ENCODE results near the gene ELAPOR1. TPM values are rescaled to one million over a fixed set of nuclear protein-coding genes. Genes with fewer than 3 reads are reported as not detected.

The ELAPOR1 gene
- total and polyA plus RNA-seq, 2 experiments from 2014 or later, result 0.54 to 1.2 TPM

GRCh38 chr1:109075531-109076490, 38.1 kb upstream of the ELAPOR1 start, which contains the start of gene TAF13:
TSS of gene TAF13 (minus strand) at chr1:109076003. CDS start at chr1:109075947, 56 bp downstream.
- Histone ChIP-seq H3K9me2 (ENCODE audit: insufficient read depth) (no peaks in the 10 kb centered on the region), H3F3A (ENCODE audit: insufficient read depth) (peaks cover 26% of the 10 kb centered on the region), H4K20me1 (ENCODE audit: insufficient read depth) (no peaks in the 10 kb centered on the region; the same call in 1 of the 2 replicates), H3K4me1 (ENCODE audit: insufficient read depth) (peaks cover 20% of the 10 kb centered on the region), H3K9me3 (ENCODE audit: low read depth) (no peaks in the 10 kb centered on the region), H2AFZ (peak within 1 kb of the TSS; percentile 93), H3K27me3 (replicated peaks; ENCODE audit: insufficient read depth) (no peaks in the 10 kb centered on the region), H3K4me2 (ENCODE audit: unreplicated experiment) (peak within 1 kb of the TSS; percentile 98), H3K9ac (peak within 1 kb of the TSS; percentile 98), H3K79me2 (ENCODE audit: insufficient read depth) (peaks cover 47% of the 10 kb centered on the region), H3K36me3 (ENCODE audit: low read depth) (no peaks in the 10 kb centered on the region), H3K27ac (peak within 1 kb of the TSS; percentile 98), H3K4me3 (peak within 1 kb of the TSS; percentile 95)
- peak; percentile 99 for DNase-seq
- WGBS, 2 experiments (ENCODE audit: low coverage in 1 of 2, low lambda C conversion rate in 2 of 2, missing lambda C conversion rate in 2 of 2), result 5 to 6% methylated on average over 36 to 39 of the region's 39 CpGs
- TF ChIP-seq EZH2phosphoT487 (IDR thresholded peaks at IDR 0.05; ENCODE audit: insufficient read depth, low read depth) (no peak), EZH2 (IDR thresholded peaks at IDR 0.05; ENCODE audit: insufficient read depth, poor library complexity, severe bottlenecking) (no peak)
- in situ Hi-C loops (cut with MboI), result no loop called here

GRCh38 chr1:109078317-109078716, 35.6 kb upstream of the ELAPOR1 start:
- Histone ChIP-seq H3K4me3 (no peak overlapping the region), H3K4me1 (ENCODE audit: insufficient read depth) (peaks cover 20% of the 10 kb centered on the region), H3K9me2 (ENCODE audit: insufficient read depth) (no peaks in the 10 kb centered on the region), H3F3A (ENCODE audit: insufficient read depth) (peaks cover 28% of the 10 kb centered on the region), H3K4me2 (ENCODE audit: unreplicated experiment) (no peak overlapping the region), H2AFZ (no peak overlapping the region), H3K27me3 (replicated peaks; ENCODE audit: insufficient read depth) (no peaks in the 10 kb centered on the region), H3K27ac (no peak overlapping the region), H3K79me2 (ENCODE audit: insufficient read depth) (peaks cover 24% of the 10 kb centered on the region), H3K36me3 (ENCODE audit: low read depth) (no peaks in the 10 kb centered on the region), H3K9me3 (ENCODE audit: low read depth) (no peaks in the 10 kb centered on the region), H4K20me1 (ENCODE audit: insufficient read depth) (no peaks in the 10 kb centered on the region), H3K9ac (no peak overlapping the region)
- in situ Hi-C loops (cut with MboI), result no loop called here
- TF ChIP-seq EZH2phosphoT487 (IDR thresholded peaks at IDR 0.05; ENCODE audit: insufficient read depth, low read depth) (no peak), EZH2 (IDR thresholded peaks at IDR 0.05; ENCODE audit: insufficient read depth, poor library complexity, severe bottlenecking) (no peak)
- 100% methylated on average over 1 of the region's 1 CpG for WGBS, 2 experiments (ENCODE audit: low coverage in 1 of 2, low lambda C conversion rate in 2 of 2, missing lambda C conversion rate in 2 of 2)
- DNase-seq, result no peak

GRCh38 chr1:109079240-109079622, 34.7 kb upstream of the ELAPOR1 start:
- in situ Hi-C loops (cut with MboI), result no loop called here
- Histone ChIP-seq H3K79me2 (ENCODE audit: insufficient read depth) (peaks cover 15% of the 10 kb centered on the region), H2AFZ (peak overlapping the region; percentile 99), H3K9ac (peak overlapping the region; percentile 82), H3K27ac (peak overlapping the region; percentile 96), H3K36me3 (ENCODE audit: low read depth) (no peaks in the 10 kb centered on the region), H3K27me3 (replicated peaks; ENCODE audit: insufficient read depth) (no peaks in the 10 kb centered on the region), H3F3A (ENCODE audit: insufficient read depth) (peaks cover 28% of the 10 kb centered on the region), H3K4me2 (ENCODE audit: unreplicated experiment) (peak overlapping the region; percentile 78), H3K4me3 (peak overlapping the region; percentile 61), H3K4me1 (ENCODE audit: insufficient read depth) (peaks cover 20% of the 10 kb centered on the region), H3K9me2 (ENCODE audit: insufficient read depth) (no peaks in the 10 kb centered on the region), H4K20me1 (ENCODE audit: insufficient read depth) (no peaks in the 10 kb centered on the region), H3K9me3 (ENCODE audit: low read depth) (no peaks in the 10 kb centered on the region)
- no peak for DNase-seq
- WGBS, 2 experiments (ENCODE audit: low coverage in 1 of 2, low lambda C conversion rate in 2 of 2, missing lambda C conversion rate in 2 of 2), result 78 to 85% methylated on average over 2 of the region's 2 CpGs
- TF ChIP-seq EZH2 (IDR thresholded peaks at IDR 0.05; ENCODE audit: insufficient read depth, poor library complexity, severe bottlenecking) (no peak), EZH2phosphoT487 (IDR thresholded peaks at IDR 0.05; ENCODE audit: insufficient read depth, low read depth) (no peak)

GRCh38 chr1:109080441-109081082, 33.4 kb upstream of the ELAPOR1 start:
- H3K27me3 ChIP-seq (replicated peaks; ENCODE audit: insufficient read depth), result no peaks in the 10 kb centered on the region
- H3K9ac ChIP-seq, result peak overlapping the region; percentile 82
- TF ChIP-seq EZH2phosphoT487 (IDR thresholded peaks at IDR 0.05; ENCODE audit: insufficient read depth, low read depth) (no peak), EZH2 (IDR thresholded peaks at IDR 0.05; ENCODE audit: insufficient read depth, poor library complexity, severe bottlenecking) (no peak)
- H3K4me2 ChIP-seq (ENCODE audit: unreplicated experiment), result peak overlapping the region; percentile 78
- H3K4me3 ChIP-seq, result peak overlapping the region; percentile 61
- peaks cover 20% of the 10 kb centered on the region for H3K4me1 ChIP-seq (ENCODE audit: insufficient read depth)
- peaks cover 2% of the 10 kb centered on the region for H3K79me2 ChIP-seq (ENCODE audit: insufficient read depth)
- peak overlapping the region; percentile 96 for H3K27ac ChIP-seq
- no peaks in the 10 kb centered on the region for H3K9me3 ChIP-seq (ENCODE audit: low read depth)
- DNase-seq, result no peak
- H4K20me1 ChIP-seq (ENCODE audit: insufficient read depth), result no peaks in the 10 kb centered on the region
- H3K9me2 ChIP-seq (ENCODE audit: insufficient read depth), result no peaks in the 10 kb centered on the region
- no peaks in the 10 kb centered on the region for H3K36me3 ChIP-seq (ENCODE audit: low read depth)
- H3F3A ChIP-seq (ENCODE audit: insufficient read depth), result peaks cover 18% of the 10 kb centered on the region
- in situ Hi-C loops (cut with MboI), result no loop called here
- 45 to 49% methylated on average over 5 of the region's 5 CpGs for WGBS, 2 experiments (ENCODE audit: low coverage in 1 of 2, low lambda C conversion rate in 2 of 2, missing lambda C conversion rate in 2 of 2)
- peak overlapping the region; percentile 99 for H2AFZ ChIP-seq
